ENCODE measurements around the gene PP2D1.
A peak's percentile ranks its signal among the peaks of the same experiment; 100 is the strongest.
"Not testable (repeated sequence)": the region's sequence is repeated elsewhere in the genome, so short reads cannot be mapped to it uniquely, and the experiment has no call there.

The PP2D1 gene

GRCh38 chr3:20012164-20012563 is at the start of gene PP2D1:
TSS of gene PP2D1 (minus strand) at chr3:20012264. CDS start at chr3:20012072, 192 bp downstream.
- DNase-seq (ENCODE audit: low read depth), result no peak

GRCh38 chr3:20060974-20061685 is 49.1 kb upstream of the PP2D1 start:
- no peak for DNase-seq (ENCODE audit: low read depth)

GRCh38 chr3:20059929-20060328 is 47.9 kb upstream of the PP2D1 start:
- DNase-seq (ENCODE audit: low read depth), result no peak

- DNase-seq (ENCODE audit: low read depth), result no peak
These were observed 45.6 kb upstream of the PP2D1 start for GRCh38 chr3:20057612-20058180.

GRCh38 chr3:20056725-20057611 is 44.9 kb upstream of the PP2D1 start:
- DNase-seq (ENCODE audit: low read depth), result no peak

- DNase-seq (ENCODE audit: low read depth), result no peak
These were observed 43.8 kb upstream of the PP2D1 start for GRCh38 chr3:20055842-20056241.

GRCh38 chr3:20055020-20055775 is 43.1 kb upstream of the PP2D1 start:
- DNase-seq (ENCODE audit: low read depth), result no peak

- peak; percentile 47 for DNase-seq (ENCODE audit: low read depth)
These were observed 42.5 kb upstream of the PP2D1 start for GRCh38 chr3:20054549-20054987.

- DNase-seq (ENCODE audit: low read depth), result no peak
These were observed 40.8 kb upstream of the PP2D1 start for GRCh38 chr3:20052851-20053250.

GRCh38 chr3:20051123-20051806 is 39.2 kb upstream of the PP2D1 start:
- no peak for DNase-seq (ENCODE audit: low read depth)

GRCh38 chr3:20047976-20048883 is 36.2 kb upstream of the PP2D1 start:
- no peak for DNase-seq (ENCODE audit: low read depth)

GRCh38 chr3:20047341-20047779 is 35.3 kb upstream of the PP2D1 start:
- DNase-seq (ENCODE audit: low read depth), result no peak

GRCh38 chr3:20046556-20046955 is 34.5 kb upstream of the PP2D1 start:
- DNase-seq (ENCODE audit: low read depth), result no peak

GRCh38 chr3:20045141-20045540 is 33.1 kb upstream of the PP2D1 start:
- DNase-seq (ENCODE audit: low read depth), result not testable (repeated sequence)

- no peak for DNase-seq (ENCODE audit: low read depth)
These were observed 31.8 kb upstream of the PP2D1 start for GRCh38 chr3:20043825-20044224.

GRCh38 chr3:20043396-20043795 is 31.3 kb upstream of the PP2D1 start:
- peak; percentile 27 for DNase-seq (ENCODE audit: low read depth)

- DNase-seq (ENCODE audit: low read depth), result no peak
These were observed 30.3 kb upstream of the PP2D1 start for GRCh38 chr3:20042331-20042730.

GRCh38 chr3:20041197-20041780 is 29.2 kb upstream of the PP2D1 start:
- DNase-seq (ENCODE audit: low read depth), result peak; percentile 49

- DNase-seq (ENCODE audit: low read depth), result peak; percentile 51
These were observed 28.6 kb upstream of the PP2D1 start for GRCh38 chr3:20040548-20041196.

All from activated T-helper 1 cell treated with Interleukin-2 at 50 U/mL for 16 hours (primary cell).